GM23338 (cell line): ENCODE data around the gene DYNC2H1. TPM values are rescaled to one million over a fixed set of nuclear protein-coding genes. Genes with fewer than 3 reads are reported as not detected.

Source experiments
- polyA plus RNA-seq: library from polyadenylated mRNA; unstranded; fragments of >200 nt; fragmentation: Nextera tagmentation; extraction: Ambion mirVana; gene quantifications from 2 replicates; pipeline ENCODE4 v1.2.1, GENCODE V29; 2016
- small RNA-seq: library from RNA; depleted of rRNA; stranded (forward); fragments of <200 nt; gene quantifications from one replicate; pipeline ENCODE3, GENCODE V24; 2014; ENCODE audit warnings: low replicate concordance
- total RNA-seq: library from RNA; depleted of rRNA; stranded (reverse); fragments of >200 nt; shearing (Covaris generic); gene quantifications from 2 replicates; pipeline ENCODE4 v1.2.3, GENCODE V29; 2014; rRNA removed

Gene DYNC2H1
- total and polyA plus RNA-seq, 2 experiments from 2014 or later = 19.3 to 22.5 TPM

Small RNA genes lying within 50 kb of the gene (small RNA-seq; reads per million reads assigned to genes)
- not detected for gene AP003461.1

Other genes with a start within 250 kb of the DYNC2H1 start
- not detected in 2 replicates for gene MMP12, start 234.4 kb upstream of the DYNC2H1 start, total RNA-seq
- gene MMP12, start 234.4 kb upstream of the DYNC2H1 start, polyA plus RNA-seq = not detected in 2 replicates
- not detected in 2 replicates for gene MMP13, start 153.7 kb upstream of the DYNC2H1 start, total RNA-seq
- gene MMP13, start 153.7 kb upstream of the DYNC2H1 start, polyA plus RNA-seq = not detected in 2 replicates
- gene DCUN1D5, start 17.3 kb upstream of the DYNC2H1 start, total RNA-seq = 175 and 189 TPM in 2 replicates
- 121 and 136 TPM in 2 replicates for gene DCUN1D5, start 17.3 kb upstream of the DYNC2H1 start, polyA plus RNA-seq